ENCODE data around the gene CBLC. TPM values are rescaled to one million over a fixed set of nuclear protein-coding genes. Genes with fewer than 3 reads are reported as not detected.

Gene CBLC
- total and polyA plus RNA-seq, 10 of the 15 experiments (the other 5 are each of a cell fraction or from before 2014, with no cell fraction given): not detected

DNA sequence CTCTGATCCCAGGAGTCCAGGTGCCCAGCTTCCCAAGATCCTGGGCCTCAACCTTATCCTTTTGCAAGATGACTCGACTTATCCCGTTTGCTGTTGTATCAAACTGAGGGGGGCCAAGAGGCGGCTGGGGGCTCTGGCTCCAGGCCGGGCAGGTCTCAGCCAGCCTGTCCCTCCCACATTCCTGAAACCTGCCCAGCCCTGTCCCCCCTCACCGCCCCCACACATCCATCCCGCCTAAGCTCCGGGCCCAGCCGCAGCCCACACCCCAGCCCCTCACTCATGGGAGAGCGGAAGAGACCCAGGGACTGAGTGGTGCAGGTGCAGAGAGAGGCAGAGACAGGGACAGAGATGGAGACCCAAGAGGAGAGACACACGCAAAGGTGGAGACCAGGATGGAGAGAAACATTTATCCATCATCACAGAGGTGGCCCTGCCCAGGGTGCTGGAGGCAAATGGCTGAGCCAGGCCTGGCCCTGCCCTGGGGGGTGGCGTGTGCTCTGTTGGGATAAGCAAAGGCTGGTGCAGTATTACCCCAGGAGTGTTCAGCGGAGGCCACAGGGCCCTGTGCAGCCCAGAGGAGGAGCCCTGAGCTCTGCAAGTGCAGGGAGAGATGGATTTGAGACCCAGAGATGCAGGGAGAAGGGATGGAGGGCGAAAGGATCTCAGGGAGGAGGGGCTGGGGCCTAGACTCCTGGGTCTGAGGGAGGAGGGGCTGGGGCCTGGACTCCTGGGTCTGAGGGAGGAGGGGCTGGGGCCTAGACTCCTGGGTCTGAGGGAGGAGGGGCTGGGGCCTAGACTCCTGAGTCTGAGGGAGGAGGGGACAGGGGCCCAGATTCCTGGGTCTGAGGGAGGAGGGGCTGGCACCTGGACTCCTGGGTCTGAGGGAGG, 32.8 kb downstream of the CBLC start (continued):
- TF ChIP-seq MLLT1 (IDR thresholded peaks at IDR 0.05) (no peak), ESRRA (IDR thresholded peaks at IDR 0.05; ENCODE audit: low read length) (no peak), RAD51 (IDR thresholded peaks at IDR 0.05) (no peak), IRF3 (IDR thresholded peaks at IDR 0.05) (no peak), SIX5 (IDR thresholded peaks at IDR 0.05; ENCODE audit: low read depth, low read length, severe bottlenecking) (no peak)

DNA sequence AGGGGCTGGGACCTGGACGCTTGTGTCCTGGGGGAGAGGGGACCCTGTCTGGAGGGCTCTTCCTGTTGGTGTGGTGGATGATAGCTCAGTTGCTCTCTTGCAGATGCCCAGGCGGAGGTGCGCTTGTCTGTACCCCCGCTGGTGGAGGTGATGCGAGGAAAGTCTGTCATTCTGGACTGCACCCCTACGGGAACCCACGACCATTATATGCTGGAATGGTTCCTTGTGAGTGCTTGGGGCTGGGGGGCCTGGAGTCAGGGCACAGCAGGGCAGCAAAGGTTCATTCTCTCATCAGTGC, 33.4 kb downstream of the CBLC start:
- no TSS peak for BruUV-seq (replicated peaks)
- intact Hi-C loops (cut with micrococcal nuclease; ENCODE audit: unreplicated experiment) (no loop called here), in situ Hi-C loops (cut with MboI) (no loop called here)
- Histone ChIP-seq H3K4me1 (ENCODE audit: control insufficient read depth, insufficient read depth, low read length) (no peaks in the 10 kb centered on the region), H3K9ac (ENCODE audit: control insufficient read depth, insufficient read depth, low read length) (no peak overlapping the region), H4K20me1 (ENCODE audit: control insufficient read depth, insufficient read depth) (no peaks in the 10 kb centered on the region), H2AFZ (ENCODE audit: control insufficient read depth, low read depth, low read length) (no peak overlapping the region), H3K27me3 (replicated peaks in 1 of 2; ENCODE audit: control insufficient read depth in 2 of 2, insufficient read depth in 2 of 2, low read length in 1 of 2) (no peaks in the 10 kb centered on the region; a peak in 2 of 4 replicates), H3K79me2 (ENCODE audit: control insufficient read depth, insufficient read depth, low read length) (no peaks in the 10 kb centered on the region), H3K36me3 (ENCODE audit: control insufficient read depth in 2 of 2, insufficient read depth in 2 of 2, low read length in 1 of 2) (no peaks in the 10 kb centered on the region), H3K4me3 (no peak overlapping the region), H3K9me3 (replicated peaks; ENCODE audit: control insufficient read depth, insufficient read depth, low read length) (no peaks in the 10 kb centered on the region), H3K27ac (ENCODE audit: control insufficient read depth, insufficient read depth) (no peak overlapping the region), H3K4me2 (ENCODE audit: control insufficient read depth, insufficient read depth) (no peak overlapping the region)
- POLR2A ChIA-PET: no interaction called here
- no peak for FAIRE-seq
- RAD21 ChIA-PET (ENCODE audit: unreplicated experiment): no interaction called here
- CTCF ChIA-PET: no interaction called here
- ATAC-seq: no peak
- WGBS (ENCODE audit: insufficient coverage, insufficient replicate concordance, low lambda C conversion rate, missing lambda C conversion rate): 33% methylated on average over 7 of the region's 7 CpGs
- TF ChIP-seq CREB1 (IDR thresholded peaks at IDR 0.05; ENCODE audit: low read depth): no peak
- no peak for TF ChIP-seq ZNF687 (IDR thresholded peaks at IDR 0.05)
- no peak for TF ChIP-seq BCL11A (IDR thresholded peaks at IDR 0.05; ENCODE audit: low read depth, low read length)
- no peak for TF ChIP-seq MYB (IDR thresholded peaks at IDR 0.05; ENCODE audit: borderline replicate concordance, low read depth, low read length)
- no peak for TF ChIP-seq ZNF592 (IDR thresholded peaks at IDR 0.05)
- no peak for DNase-seq (ENCODE audit: low read depth, low spot score)
- SMC1A ChIA-PET (ENCODE audit: uncharacterized antibody, unreplicated experiment): no interaction called here

Data from GM12878 (cell line).